NB4 (cell line): ENCODE measurements around the gene TMEM178B.

Experiments
- CTCF ChIP-seq: IDR thresholded peaks from one replicate; pipeline ENCODE4 v1.5.1; 2012; ENCODE audit warnings: low read depth, low read length
- POLR2A ChIP-seq: IDR thresholded peaks from 2 replicates; pipeline ENCODE4 v1.6.1; 2011; ENCODE audit warnings: mild to moderate bottlenecking; ENCODE audit not compliant: insufficient read length; ENCODE audit errors: extremely low read depth

- TF ChIP-seq POLR2A: no peak
- no peak for TF ChIP-seq CTCF
These were observed 250.0 kb downstream of the TMEM178B start for GRCh38 chr7:141323826-141324225.
